ENCODE results near the gene AP1S2.
A peak's percentile ranks its signal among the peaks of the same experiment; 100 is the strongest.

The AP1S2 gene

GRCh38 chrX:15873566-15873965 lies 19.0 kb upstream of the AP1S2 start:
- H3K36me3 ChIP-seq (ENCODE audit: control insufficient read depth, insufficient read depth, low read length), result no peaks in the 10 kb centered on the region

GRCh38 chrX:15870310-15870709 lies 15.7 kb upstream of the AP1S2 start:
- Histone ChIP-seq H3K27me3 (ENCODE audit: control insufficient read depth, insufficient read depth, low read length) (peaks cover 3% of the 10 kb centered on the region), H3K36me3 (ENCODE audit: control insufficient read depth, insufficient read depth, low read length) (no peaks in the 10 kb centered on the region), H3K9ac (ENCODE audit: low read length) (no peak overlapping the region), H3K27ac (ENCODE audit: low read depth, low read length) (no peak overlapping the region), H3K4me3 (ENCODE audit: low read length) (no peak overlapping the region), H3K4me1 (ENCODE audit: control insufficient read depth, insufficient read depth, low read length) (no peaks in the 10 kb centered on the region)

More at GRCh38 chrX:15873566-15873965, 19.0 kb upstream of the AP1S2 start:
- no peak overlapping the region for H3K9ac ChIP-seq (ENCODE audit: low read length)
- H3K27me3 ChIP-seq (ENCODE audit: control insufficient read depth, insufficient read depth, low read length), result no peaks in the 10 kb centered on the region
- H3K27ac ChIP-seq (ENCODE audit: low read depth, low read length), result no peak overlapping the region
- H3K4me3 ChIP-seq (ENCODE audit: low read length), result no peak overlapping the region
- H3K4me1 ChIP-seq (ENCODE audit: control insufficient read depth, insufficient read depth, low read length), result no peaks in the 10 kb centered on the region

DNA sequence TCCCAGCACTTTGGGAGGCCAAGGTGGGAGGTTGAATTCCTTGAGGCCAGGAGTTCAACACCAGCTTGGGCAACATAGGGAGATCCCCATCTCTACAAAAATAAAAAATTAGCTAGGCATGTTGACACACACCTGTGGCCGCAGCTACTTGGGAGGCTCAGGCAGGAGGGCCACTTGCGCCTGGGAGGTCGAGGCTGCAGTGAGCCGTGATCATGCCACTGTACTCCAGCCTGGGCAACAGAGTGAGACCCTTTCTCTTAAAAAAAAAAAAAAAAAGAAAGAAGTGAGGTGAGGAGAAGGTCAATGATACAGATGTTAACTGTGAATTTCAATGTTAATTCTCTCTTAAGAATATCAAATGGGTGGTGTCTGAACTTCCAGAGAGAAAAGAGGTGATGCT lies 15.1 kb upstream of the AP1S2 start:
- Histone ChIP-seq H3K27me3 (ENCODE audit: control insufficient read depth, insufficient read depth, low read length) (peaks cover 3% of the 10 kb centered on the region), H3K4me1 (ENCODE audit: control insufficient read depth, insufficient read depth, low read length) (no peaks in the 10 kb centered on the region), H3K27ac (ENCODE audit: low read depth, low read length) (no peak overlapping the region), H3K9ac (ENCODE audit: low read length) (no peak overlapping the region), H3K36me3 (ENCODE audit: control insufficient read depth, insufficient read depth, low read length) (no peaks in the 10 kb centered on the region), H3K4me3 (ENCODE audit: low read length) (no peak overlapping the region)

- no peaks in the 10 kb centered on the region for H3K4me1 ChIP-seq (ENCODE audit: control insufficient read depth, insufficient read depth, low read length)
- no peak overlapping the region for H3K27ac ChIP-seq (ENCODE audit: low read depth, low read length)
- no peak overlapping the region for H3K9ac ChIP-seq (ENCODE audit: low read length)
- peaks cover 3% of the 10 kb centered on the region for H3K27me3 ChIP-seq (ENCODE audit: control insufficient read depth, insufficient read depth, low read length)
- H3K36me3 ChIP-seq (ENCODE audit: control insufficient read depth, insufficient read depth, low read length), result no peaks in the 10 kb centered on the region
- H3K4me3 ChIP-seq (ENCODE audit: low read length), result no peak overlapping the region
Measured at GRCh38 chrX:15866147-15866546, 11.5 kb upstream of the AP1S2 start.

- Histone ChIP-seq H3K9ac (ENCODE audit: low read length) (no peak overlapping the region), H3K4me1 (ENCODE audit: control insufficient read depth, insufficient read depth, low read length) (no peaks in the 10 kb centered on the region), H3K36me3 (ENCODE audit: control insufficient read depth, insufficient read depth, low read length) (no peaks in the 10 kb centered on the region), H3K4me3 (ENCODE audit: low read length) (no peak overlapping the region), H3K27ac (ENCODE audit: low read depth, low read length) (no peak overlapping the region), H3K27me3 (ENCODE audit: control insufficient read depth, insufficient read depth, low read length) (peaks cover 3% of the 10 kb centered on the region)
Measured at GRCh38 chrX:15864629-15865028, 10.0 kb upstream of the AP1S2 start.

DNA sequence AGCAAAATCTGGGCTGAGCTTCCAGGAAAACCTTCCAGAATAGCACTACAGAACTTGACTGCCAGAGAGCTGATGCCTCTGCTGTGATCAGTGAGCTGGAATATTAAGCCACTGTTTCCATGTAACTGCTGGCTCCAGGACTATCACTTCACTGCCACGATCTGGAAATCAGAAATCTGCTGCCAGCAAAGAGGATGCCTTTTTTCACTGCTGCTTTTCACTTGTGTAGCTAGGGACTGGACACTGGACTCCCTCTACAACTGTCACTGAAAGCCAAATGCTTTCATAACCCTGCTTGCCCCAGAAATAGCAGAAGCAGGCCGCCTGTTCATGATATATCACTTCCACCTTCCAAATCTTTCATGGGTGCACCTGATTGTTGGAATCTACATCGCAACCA lies 9.4 kb upstream of the AP1S2 start:
- Histone ChIP-seq H3K4me1 (ENCODE audit: control insufficient read depth, insufficient read depth, low read length) (no peaks in the 10 kb centered on the region), H3K27me3 (ENCODE audit: control insufficient read depth, insufficient read depth, low read length) (peaks cover 3% of the 10 kb centered on the region), H3K9ac (ENCODE audit: low read length) (no peak overlapping the region), H3K27ac (ENCODE audit: low read depth, low read length) (no peak overlapping the region), H3K36me3 (ENCODE audit: control insufficient read depth, insufficient read depth, low read length) (no peaks in the 10 kb centered on the region), H3K4me3 (ENCODE audit: low read length) (no peak overlapping the region)

- Histone ChIP-seq H3K27ac (ENCODE audit: low read depth, low read length) (no peak overlapping the region), H3K4me1 (ENCODE audit: control insufficient read depth, insufficient read depth, low read length) (peaks cover under 1% of the 10 kb centered on the region), H3K27me3 (ENCODE audit: control insufficient read depth, insufficient read depth, low read length) (no peaks in the 10 kb centered on the region), H3K36me3 (ENCODE audit: control insufficient read depth, insufficient read depth, low read length) (no peaks in the 10 kb centered on the region), H3K4me3 (ENCODE audit: low read length) (no peak overlapping the region), H3K9ac (ENCODE audit: low read length) (no peak overlapping the region)
Measured at GRCh38 chrX:15860921-15861320, 6.3 kb upstream of the AP1S2 start.

GRCh38 chrX:15858051-15858450 lies 3.4 kb upstream of the AP1S2 start:
- Histone ChIP-seq H3K4me3 (ENCODE audit: low read length) (no peak overlapping the region), H3K27me3 (ENCODE audit: control insufficient read depth, insufficient read depth, low read length) (peaks cover 2% of the 10 kb centered on the region), H3K27ac (ENCODE audit: low read depth, low read length) (no peak overlapping the region), H3K4me1 (ENCODE audit: control insufficient read depth, insufficient read depth, low read length) (peaks cover 5% of the 10 kb centered on the region), H3K9ac (ENCODE audit: low read length) (no peak overlapping the region), H3K36me3 (ENCODE audit: control insufficient read depth, insufficient read depth, low read length) (no peaks in the 10 kb centered on the region)

GRCh38 chrX:15856636-15857035 lies 2.0 kb upstream of the AP1S2 start:
- no peaks in the 10 kb centered on the region for H3K36me3 ChIP-seq (ENCODE audit: control insufficient read depth, insufficient read depth, low read length)
- H3K4me3 ChIP-seq (ENCODE audit: low read length), result no peak overlapping the region
- H3K27me3 ChIP-seq (ENCODE audit: control insufficient read depth, insufficient read depth, low read length), result peaks cover 2% of the 10 kb centered on the region
- H3K27ac ChIP-seq (ENCODE audit: low read depth, low read length), result peak overlapping the region; percentile 3
- H3K9ac ChIP-seq (ENCODE audit: low read length), result no peak overlapping the region
- H3K4me1 ChIP-seq (ENCODE audit: control insufficient read depth, insufficient read depth, low read length), result peaks cover 5% of the 10 kb centered on the region

GRCh38 chrX:15856222-15856587 lies 1.6 kb upstream of the AP1S2 start:
- Histone ChIP-seq H3K9ac (ENCODE audit: low read length) (no peak overlapping the region), H3K4me3 (ENCODE audit: low read length) (no peak overlapping the region), H3K27me3 (ENCODE audit: control insufficient read depth, insufficient read depth, low read length) (peaks cover 2% of the 10 kb centered on the region), H3K4me1 (ENCODE audit: control insufficient read depth, insufficient read depth, low read length) (peaks cover 5% of the 10 kb centered on the region), H3K36me3 (ENCODE audit: control insufficient read depth, insufficient read depth, low read length) (no peaks in the 10 kb centered on the region), H3K27ac (ENCODE audit: low read depth, low read length) (peak overlapping the region; percentile 3)

- Histone ChIP-seq H3K27me3 (ENCODE audit: control insufficient read depth, insufficient read depth, low read length) (peaks cover 2% of the 10 kb centered on the region), H3K36me3 (ENCODE audit: control insufficient read depth, insufficient read depth, low read length) (no peaks in the 10 kb centered on the region), H3K4me3 (ENCODE audit: low read length) (peak overlapping the region; percentile 95), H3K27ac (ENCODE audit: low read depth, low read length) (peak overlapping the region; percentile 74), H3K9ac (ENCODE audit: low read length) (peak overlapping the region; percentile 91), H3K4me1 (ENCODE audit: control insufficient read depth, insufficient read depth, low read length) (peaks cover 5% of the 10 kb centered on the region)
Measured at GRCh38 chrX:15855568-15856221, 1.1 kb upstream of the AP1S2 start.

DNA sequence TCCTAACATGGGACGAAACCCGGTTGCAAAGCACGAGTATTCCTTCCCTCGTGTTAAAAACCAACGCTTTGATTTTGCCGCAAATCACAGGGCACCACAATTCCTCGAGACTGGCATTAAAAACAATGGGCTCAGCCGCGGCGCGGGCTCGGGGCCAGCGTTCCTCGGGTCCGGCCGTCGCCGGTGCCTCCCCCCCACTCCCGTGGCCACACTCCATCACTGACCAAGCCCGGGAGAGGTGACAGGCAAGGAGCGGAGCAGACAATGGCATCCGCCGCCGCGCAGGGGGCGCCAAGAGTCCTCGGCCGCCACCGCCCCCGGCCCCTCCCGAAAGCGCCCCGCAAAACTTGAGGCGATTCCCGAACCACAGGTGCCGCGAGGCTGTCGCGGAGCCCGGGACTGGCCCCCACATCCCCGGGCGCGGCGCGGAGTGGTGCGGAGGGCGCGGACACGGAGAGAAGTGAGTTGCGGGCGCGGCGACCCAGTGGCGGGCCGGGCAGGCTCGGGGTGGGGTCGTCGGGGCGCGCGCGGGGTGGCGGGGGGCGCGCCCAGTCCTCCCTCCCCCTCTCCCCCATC lies 445 bp downstream of the AP1S2 start:
- Histone ChIP-seq H3K36me3 (ENCODE audit: control insufficient read depth, insufficient read depth, low read length) (no peaks in the 10 kb centered on the region), H3K27ac (ENCODE audit: low read depth, low read length) (peak overlapping the region; percentile 73), H3K4me1 (ENCODE audit: control insufficient read depth, insufficient read depth, low read length) (peaks cover 5% of the 10 kb centered on the region), H3K4me3 (ENCODE audit: low read length) (peak overlapping the region; percentile 61), H3K27me3 (ENCODE audit: control insufficient read depth, insufficient read depth, low read length) (peaks cover 2% of the 10 kb centered on the region), H3K9ac (ENCODE audit: low read length) (no peak overlapping the region)

- Histone ChIP-seq H3K4me3 (ENCODE audit: low read length) (peak overlapping the region; percentile 61), H3K27ac (ENCODE audit: low read depth, low read length) (peak overlapping the region; percentile 73), H3K9ac (ENCODE audit: low read length) (no peak overlapping the region), H3K36me3 (ENCODE audit: control insufficient read depth, insufficient read depth, low read length) (no peaks in the 10 kb centered on the region), H3K27me3 (ENCODE audit: control insufficient read depth, insufficient read depth, low read length) (peaks cover 2% of the 10 kb centered on the region), H3K4me1 (ENCODE audit: control insufficient read depth, insufficient read depth, low read length) (peaks cover 5% of the 10 kb centered on the region)
Measured at GRCh38 chrX:15853586-15854079, 980 bp downstream of the AP1S2 start.
